Measurements from ENCODE around the gene LIPC.
A peak's percentile ranks its signal among the peaks of the same experiment; 100 is the strongest.

The LIPC gene

GRCh38 chr15:58404020-58404419 is 27.8 kb upstream of the LIPC start:
- DNase-seq = no peak
- intact Hi-C loops (cut with DNase I) = no loop called here

DNA sequence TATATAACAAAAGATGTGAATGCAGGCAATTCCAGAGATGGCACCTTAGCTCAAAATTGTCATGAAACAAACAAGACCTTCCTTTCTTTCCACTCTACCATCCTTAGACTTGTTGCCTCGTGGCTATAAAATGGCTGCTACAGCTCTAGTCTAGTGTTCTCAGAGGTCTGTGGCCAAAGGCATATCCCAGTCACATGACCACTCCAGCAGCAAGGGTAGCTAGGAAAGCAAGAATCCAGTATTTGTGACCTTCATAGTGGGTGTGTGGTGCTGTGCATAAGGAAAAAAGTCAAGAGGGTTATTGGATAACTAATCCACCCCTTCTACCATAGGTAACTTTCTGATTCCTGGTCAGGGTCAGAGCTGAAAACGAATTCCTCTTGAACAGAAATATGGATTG is 27.1 kb upstream of the LIPC start:
- no peak for DNase-seq
- intact Hi-C loops (cut with DNase I) = no loop called here

DNA sequence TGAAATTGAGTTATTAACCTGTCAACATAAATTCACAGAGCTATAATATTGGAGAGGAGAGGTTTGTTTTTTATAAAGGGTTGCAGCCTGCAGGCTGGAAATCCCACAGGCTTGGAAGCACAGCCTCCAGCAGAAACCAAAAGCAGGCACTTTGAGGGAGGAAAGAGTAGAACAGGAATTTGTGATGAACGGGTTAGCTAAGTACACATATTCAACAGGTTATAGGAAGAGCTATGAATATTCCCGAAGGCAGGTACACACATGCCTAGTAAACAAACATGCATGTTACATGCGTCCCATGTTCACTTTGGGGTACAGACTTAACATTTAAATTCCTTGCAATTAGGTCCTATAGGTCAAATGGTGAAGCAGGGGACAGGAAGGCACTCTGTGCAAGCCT is 25.9 kb upstream of the LIPC start:
- no peak for DNase-seq
- intact Hi-C loops (cut with DNase I) = no loop called here

DNA sequence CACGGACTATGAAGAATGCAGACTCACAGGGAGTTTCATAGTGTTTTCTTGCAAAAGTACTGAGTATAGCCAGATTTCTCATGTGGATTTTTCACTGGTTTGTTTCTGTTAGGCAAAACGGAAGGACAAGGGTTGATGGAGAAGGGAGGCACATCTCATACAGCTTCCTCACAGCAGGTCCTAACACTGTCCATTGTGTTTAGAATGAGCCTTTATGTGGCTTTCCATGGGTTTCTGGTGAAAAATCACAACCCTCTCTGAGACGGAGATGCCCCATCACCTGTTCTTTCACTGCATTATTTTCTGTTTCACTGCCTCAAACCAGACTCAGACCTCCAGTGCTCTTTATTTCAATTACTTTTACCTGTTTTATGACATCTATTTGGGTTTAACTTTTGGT is 25.0 kb upstream of the LIPC start:
- intact Hi-C loops (cut with DNase I) = no loop called here

GRCh38 chr15:58407236-58407775 is 24.5 kb upstream of the LIPC start:
- intact Hi-C loops (cut with DNase I) = no loop called here
- DNase-seq = peak in 33 of 42 donors; percentile 16 to 87 (median 60)

More for the DNA sequence above, 25.0 kb upstream of the LIPC start:
- DNase-seq = no peak

GRCh38 chr15:58407778-58408177 is 24.0 kb upstream of the LIPC start:
- no peak for DNase-seq
- intact Hi-C loops (cut with DNase I) = no loop called here

GRCh38 chr15:58409861-58410260 is 21.9 kb upstream of the LIPC start:
- intact Hi-C loops (cut with DNase I) = no loop called here

GRCh38 chr15:58410353-58410752 is 21.4 kb upstream of the LIPC start:
- intact Hi-C loops (cut with DNase I) = no loop called here
- DNase-seq = peak in 1 of 42 donors; percentile 10

More at GRCh38 chr15:58409861-58410260, 21.9 kb upstream of the LIPC start:
- no peak for DNase-seq

- no peak for DNase-seq
- intact Hi-C loops (cut with DNase I) = no loop called here
Measured at GRCh38 chr15:58413253-58413652, 18.5 kb upstream of the LIPC start.

- intact Hi-C loops (cut with DNase I) = no loop called here
- DNase-seq = no peak
Measured at GRCh38 chr15:58415636-58416035, 16.2 kb upstream of the LIPC start.

GRCh38 chr15:58416963-58417362 is 14.8 kb upstream of the LIPC start:
- no peak for DNase-seq
- intact Hi-C loops (cut with DNase I) = no loop called here

DNA sequence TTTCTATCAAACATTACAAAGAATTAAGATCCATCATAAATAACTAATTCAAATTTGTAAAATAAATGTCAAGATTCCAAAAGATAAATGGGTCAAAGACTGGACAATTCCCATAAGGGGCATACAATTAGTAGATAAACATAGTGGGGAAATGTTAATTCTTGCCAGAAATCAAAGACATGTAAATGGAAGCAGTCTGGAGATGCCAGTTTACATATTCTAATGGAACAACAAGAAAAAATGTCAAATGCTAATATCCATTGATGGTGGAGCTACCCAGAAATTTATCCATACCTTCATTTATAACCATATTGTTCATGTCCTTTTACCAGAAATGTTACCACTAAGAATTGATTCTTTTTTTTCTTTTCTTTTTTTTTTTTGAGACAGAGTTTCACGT is 13.7 kb upstream of the LIPC start:
- DNase-seq = no peak
- intact Hi-C loops (cut with DNase I) = no loop called here

DNA sequence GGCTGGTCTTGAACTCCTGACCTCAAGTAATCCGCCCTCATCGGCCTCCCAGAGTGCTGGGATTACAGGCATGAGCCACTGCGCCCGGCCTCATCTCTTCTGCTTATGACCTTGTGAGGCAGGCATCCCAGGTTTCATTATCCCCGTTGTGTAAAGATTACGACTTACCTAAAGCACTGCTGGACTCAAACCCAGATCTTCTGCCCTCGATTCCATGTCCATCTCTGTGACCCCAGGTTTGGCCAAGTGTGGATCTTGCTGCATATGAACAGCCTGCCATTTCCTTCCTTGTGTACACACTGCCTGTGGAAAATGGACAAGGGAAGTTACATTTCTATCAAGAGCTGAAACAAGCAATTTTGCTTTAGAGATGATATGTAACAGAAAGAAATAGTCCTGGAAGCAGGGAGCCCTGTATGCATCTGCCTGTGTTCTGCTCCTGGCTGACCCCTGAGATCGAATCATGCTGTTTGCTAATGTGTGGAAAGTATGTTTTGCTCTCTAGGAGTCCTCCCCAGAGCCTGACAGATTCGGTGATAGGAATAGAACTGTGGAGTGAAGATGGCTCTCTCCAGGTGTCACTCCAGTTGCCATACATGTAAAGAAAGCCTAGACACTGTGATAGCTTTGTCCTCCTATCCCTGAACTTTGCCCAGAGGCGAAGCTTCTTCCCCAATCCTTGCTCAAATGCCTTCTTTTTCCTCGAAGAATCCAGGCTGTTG is 11.8 kb upstream of the LIPC start:
- intact Hi-C loops (cut with DNase I) = no loop called here
- DNase-seq = peak in 1 of 42 donors; percentile 24

GRCh38 chr15:58420579-58421043 is 11.2 kb upstream of the LIPC start:
- intact Hi-C loops (cut with DNase I) = no loop called here
- peak in 1 of 42 donors; percentile 36 for DNase-seq

DNA sequence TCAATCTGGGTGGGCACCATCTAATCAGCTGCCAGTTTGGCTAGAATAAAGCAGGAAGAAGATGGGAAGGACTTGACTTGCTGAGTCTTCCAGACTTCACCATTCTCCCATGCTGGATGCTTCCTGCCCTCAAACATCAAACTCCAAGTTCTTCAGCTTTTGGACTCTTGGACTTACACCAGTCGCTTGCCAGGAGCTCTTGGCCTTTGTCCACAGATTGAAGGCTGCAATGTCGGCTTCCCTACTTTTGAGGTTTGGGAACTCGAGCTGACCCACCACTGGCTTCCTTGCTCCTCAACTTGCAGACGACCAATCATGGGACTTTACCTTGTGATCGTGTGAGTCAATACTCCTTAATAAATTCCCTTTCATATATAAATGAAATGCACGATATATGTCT is 8.6 kb upstream of the LIPC start:
- DNase-seq = peak in 2 of 42 donors; percentile 20 to 31
- intact Hi-C loops (cut with DNase I) = no loop called here

DNA sequence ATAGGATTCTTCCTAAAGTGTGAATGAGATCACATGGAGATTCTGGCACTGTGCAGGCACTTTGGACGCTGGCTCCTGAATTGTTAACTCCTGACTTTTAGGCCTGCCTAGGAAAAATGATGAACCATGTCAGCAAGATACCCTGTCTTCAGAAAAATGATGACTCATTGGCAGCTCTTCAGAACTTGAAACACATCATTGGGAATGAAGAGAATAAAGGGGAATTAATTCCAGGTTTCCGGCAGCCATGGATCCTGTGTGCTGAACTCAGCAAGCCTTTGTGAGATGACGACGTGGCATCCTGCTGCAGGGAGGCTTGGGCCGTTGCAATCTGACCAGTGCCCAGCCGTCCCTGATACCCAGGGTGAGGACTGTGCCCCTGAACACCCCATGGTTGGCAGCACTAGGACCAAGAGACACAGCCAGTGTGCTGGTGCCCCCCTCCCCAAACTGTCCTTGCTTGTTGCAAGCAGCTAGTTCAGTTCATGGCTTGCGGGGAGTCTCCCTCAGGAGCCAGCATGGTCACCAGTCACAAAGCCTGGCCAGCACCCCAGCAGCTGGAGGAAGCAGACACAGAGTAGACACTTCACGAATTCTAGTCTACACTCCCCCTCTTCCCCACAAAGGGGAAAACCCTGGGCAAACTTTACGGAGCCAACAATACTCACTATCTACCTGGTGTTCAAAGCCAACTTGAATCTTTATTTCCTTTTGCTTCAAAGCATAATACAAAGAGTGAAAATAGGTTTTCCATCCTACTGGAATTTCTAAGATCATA is 7.8 kb upstream of the LIPC start:
- intact Hi-C loops (cut with DNase I) = no loop called here
- DNase-seq = peak in 2 of 42 donors; percentile 27 to 36

GRCh38 chr15:58424722-58425121 is 7.1 kb upstream of the LIPC start:
- intact Hi-C loops (cut with DNase I) = no loop called here
- DNase-seq = no peak

DNA sequence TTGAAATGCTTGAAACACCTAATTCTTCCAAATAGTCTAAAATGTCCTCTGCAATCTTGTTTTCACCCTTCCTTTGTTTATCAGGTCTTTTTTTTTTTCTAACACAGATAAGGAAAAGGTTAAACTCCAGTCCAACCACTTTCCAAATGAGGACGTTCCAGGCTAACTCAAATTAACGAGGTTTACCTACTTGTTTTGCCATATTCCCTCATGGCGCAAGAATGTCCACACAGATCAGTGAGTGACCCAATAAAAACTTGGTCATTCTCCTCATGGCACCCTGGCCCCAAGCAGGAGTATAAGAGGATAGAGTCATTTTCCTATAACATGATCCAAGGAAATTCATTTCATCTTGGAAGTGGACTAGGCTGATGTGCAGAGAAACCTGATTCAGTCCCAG is 6.6 kb upstream of the LIPC start:
- peak in 2 of 42 donors; percentile 6 to 22 for DNase-seq
- intact Hi-C loops (cut with DNase I) = no loop called here

DNA sequence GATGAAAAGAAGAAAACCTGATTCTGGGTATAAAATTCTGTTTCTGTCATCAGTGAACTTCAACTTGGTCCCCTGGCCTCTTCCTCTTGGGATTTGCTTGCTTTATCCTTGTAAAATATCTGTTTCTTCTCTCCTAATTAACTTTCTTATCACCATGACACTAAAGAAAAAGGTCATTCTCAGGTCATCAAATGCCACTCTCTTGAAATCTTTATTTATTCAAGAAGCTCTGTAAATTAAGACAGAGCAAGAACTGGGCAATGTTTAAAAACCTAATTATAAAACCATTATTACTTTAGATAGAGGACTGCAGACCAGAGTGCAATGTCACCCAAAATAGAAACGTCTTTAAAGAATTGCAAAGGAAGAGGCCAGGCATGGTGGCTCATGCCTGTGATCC is 6.0 kb upstream of the LIPC start:
- intact Hi-C loops (cut with DNase I) = no loop called here
- no peak for DNase-seq

DNA sequence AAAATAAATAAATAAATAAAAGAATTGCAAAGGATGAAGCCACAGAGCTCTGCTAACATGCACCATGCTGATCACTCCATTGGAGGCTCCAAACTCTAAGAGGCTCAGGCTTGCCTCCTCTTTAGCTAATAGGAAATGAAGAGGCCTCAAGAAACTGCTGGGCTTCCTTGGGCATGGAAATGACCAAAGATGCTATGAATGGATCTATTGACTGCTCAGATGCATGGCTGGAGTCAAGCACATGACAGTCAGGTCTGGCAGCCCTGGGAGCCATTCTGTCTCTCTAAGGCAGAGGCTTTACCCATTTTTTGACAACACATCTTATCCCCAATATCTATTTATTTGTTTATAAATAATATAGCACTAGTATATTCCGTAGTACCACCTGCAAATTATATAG is 5.3 kb upstream of the LIPC start:
- intact Hi-C loops (cut with DNase I) = no loop called here
- peak in 2 of 42 donors; percentile 22 to 35 for DNase-seq

All from head of caudate nucleus (tissue), 42 donors.